Measurements from ENCODE around the gene CLDN2. TPM values are rescaled to one million over a fixed set of nuclear protein-coding genes. Genes with fewer than 3 reads are reported as not detected.

The CLDN2 gene
- total RNA-seq, 6 experiments from 2014 or later = 6.3 to 48.4 (median 18.4) TPM

DNA sequence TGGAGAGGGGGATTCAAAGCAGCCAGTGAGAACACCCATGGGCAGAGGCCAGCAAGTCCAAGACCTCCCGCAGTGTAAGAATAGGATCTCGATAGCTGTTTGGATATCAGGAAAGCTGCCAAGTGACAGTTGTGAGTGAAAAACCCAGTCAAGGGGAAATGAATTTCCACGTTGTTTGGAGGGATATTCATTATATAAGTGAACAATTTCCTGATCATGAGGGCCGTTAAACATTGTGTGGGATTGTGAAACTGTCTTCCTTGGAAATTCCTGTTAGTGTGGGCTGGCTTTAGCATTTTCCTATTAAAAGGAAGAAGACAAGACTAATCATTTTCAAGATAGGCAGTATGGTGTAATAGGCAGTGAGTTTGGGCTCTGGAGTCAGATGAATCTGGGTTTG lies 15.0 kb downstream of the CLDN2 start:
- Histone ChIP-seq H3K27ac (no peak overlapping the region), H3K4me3 (no peak overlapping the region), H3K4me1 (peaks cover 0 to 34% (median 4%) of the 10 kb centered on the region in 4 donors), H3K9me3 (no peaks in the 10 kb centered on the region), H3K36me3 (no peaks in the 10 kb centered on the region), H3K27me3 (no peaks in the 10 kb centered on the region)
- no peak for DNase-seq
- no peak for TF ChIP-seq POLR2A (IDR thresholded peaks at IDR 0.05)
- TF ChIP-seq, protein P1, sequence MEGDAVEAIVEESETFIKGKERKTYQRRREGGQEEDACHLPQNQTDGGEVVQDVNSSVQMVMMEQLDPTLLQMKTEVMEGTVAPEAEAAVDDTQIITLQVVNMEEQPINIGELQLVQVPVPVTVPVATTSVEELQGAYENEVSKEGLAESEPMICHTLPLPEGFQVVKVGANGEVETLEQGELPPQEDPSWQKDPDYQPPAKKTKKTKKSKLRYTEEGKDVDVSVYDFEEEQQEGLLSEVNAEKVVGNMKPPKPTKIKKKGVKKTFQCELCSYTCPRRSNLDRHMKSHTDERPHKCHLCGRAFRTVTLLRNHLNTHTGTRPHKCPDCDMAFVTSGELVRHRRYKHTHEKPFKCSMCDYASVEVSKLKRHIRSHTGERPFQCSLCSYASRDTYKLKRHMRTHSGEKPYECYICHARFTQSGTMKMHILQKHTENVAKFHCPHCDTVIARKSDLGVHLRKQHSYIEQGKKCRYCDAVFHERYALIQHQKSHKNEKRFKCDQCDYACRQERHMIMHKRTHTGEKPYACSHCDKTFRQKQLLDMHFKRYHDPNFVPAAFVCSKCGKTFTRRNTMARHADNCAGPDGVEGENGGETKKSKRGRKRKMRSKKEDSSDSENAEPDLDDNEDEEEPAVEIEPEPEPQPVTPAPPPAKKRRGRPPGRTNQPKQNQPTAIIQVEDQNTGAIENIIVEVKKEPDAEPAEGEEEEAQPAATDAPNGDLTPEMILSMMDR (IDR thresholded peaks at IDR 0.05) = no peak
- 29% methylated on average over 4 of the region's 4 CpGs for WGBS (ENCODE audit: insufficient coverage, low coverage, low lambda C conversion rate, missing lambda C conversion rate)
- intact Hi-C loops (cut with DNase I) = no loop called here
- no peak for ATAC-seq

DNA sequence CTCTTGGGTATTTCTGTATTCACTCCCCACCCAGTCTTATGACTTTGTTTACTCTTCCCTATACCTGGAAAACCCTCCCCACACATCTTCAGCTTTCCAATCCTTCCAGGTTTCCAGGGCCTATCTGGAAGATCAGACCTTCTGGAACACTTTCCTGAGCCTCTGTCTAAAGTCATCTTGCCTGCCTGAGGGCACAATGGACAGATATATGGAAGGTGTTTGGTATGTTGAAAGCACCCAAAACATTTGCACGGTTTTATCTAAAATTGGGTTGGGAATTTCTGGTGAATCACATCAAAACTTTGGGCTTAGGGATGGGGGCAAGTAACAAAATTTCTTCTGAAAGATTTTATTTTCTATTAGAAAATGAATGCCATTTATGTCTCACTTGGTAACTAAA lies 16.0 kb downstream of the CLDN2 start:
- Histone ChIP-seq H3K4me1 (peaks cover 0 to 31% (median 4%) of the 10 kb centered on the region in 4 donors), H3K27ac (no peak overlapping the region), H3K4me3 (no peak overlapping the region), H3K27me3 (no peaks in the 10 kb centered on the region), H3K36me3 (no peaks in the 10 kb centered on the region), H3K9me3 (no peaks in the 10 kb centered on the region)
- intact Hi-C loops (cut with DNase I) = no loop called here
- TF ChIP-seq, protein P1 (IDR thresholded peaks at IDR 0.05) = no peak
- no peak for TF ChIP-seq POLR2A (IDR thresholded peaks at IDR 0.05)
- ATAC-seq (no peak), DNase-seq (no peak)
- WGBS (ENCODE audit: insufficient coverage, low coverage, low lambda C conversion rate, missing lambda C conversion rate) = 41% methylated on average over 1 of the region's 1 CpG

GRCh38 chrX:106939566-106939965 lies 19.4 kb downstream of the CLDN2 start:
- no peak for TF ChIP-seq POLR2A (IDR thresholded peaks at IDR 0.05)
- Histone ChIP-seq H3K4me1 (peaks cover 0 to 8% (median 0%) of the 10 kb centered on the region in 4 donors), H3K4me3 (no peak overlapping the region), H3K27me3 (no peaks in the 10 kb centered on the region), H3K36me3 (no peaks in the 10 kb centered on the region), H3K27ac (no peak overlapping the region), H3K9me3 (no peaks in the 10 kb centered on the region)
- 76% methylated on average over 3 of the region's 3 CpGs for WGBS (ENCODE audit: insufficient coverage, low coverage, low lambda C conversion rate, missing lambda C conversion rate)
- intact Hi-C loops (cut with DNase I) = no loop called here
- ATAC-seq (no peak), DNase-seq (no peak)

- ATAC-seq (no peak), DNase-seq (no peak)
- intact Hi-C loops (cut with DNase I) = no loop called here
- Histone ChIP-seq H3K27me3 (no peaks in the 10 kb centered on the region), H3K9me3 (no peaks in the 10 kb centered on the region), H3K27ac (no peak overlapping the region), H3K4me3 (no peak overlapping the region), H3K36me3 (no peaks in the 10 kb centered on the region), H3K4me1 (peaks cover 0 to 6% (median 0%) of the 10 kb centered on the region in 4 donors)
- TF ChIP-seq POLR2A (IDR thresholded peaks at IDR 0.05) = no peak
- TF ChIP-seq, protein P1 (IDR thresholded peaks at IDR 0.05) = no peak
- WGBS (ENCODE audit: insufficient coverage, low coverage, low lambda C conversion rate, missing lambda C conversion rate) = 76% methylated on average over 1 of the region's 1 CpG
These were observed 19.9 kb downstream of the CLDN2 start for GRCh38 chrX:106940068-106940467.

DNA sequence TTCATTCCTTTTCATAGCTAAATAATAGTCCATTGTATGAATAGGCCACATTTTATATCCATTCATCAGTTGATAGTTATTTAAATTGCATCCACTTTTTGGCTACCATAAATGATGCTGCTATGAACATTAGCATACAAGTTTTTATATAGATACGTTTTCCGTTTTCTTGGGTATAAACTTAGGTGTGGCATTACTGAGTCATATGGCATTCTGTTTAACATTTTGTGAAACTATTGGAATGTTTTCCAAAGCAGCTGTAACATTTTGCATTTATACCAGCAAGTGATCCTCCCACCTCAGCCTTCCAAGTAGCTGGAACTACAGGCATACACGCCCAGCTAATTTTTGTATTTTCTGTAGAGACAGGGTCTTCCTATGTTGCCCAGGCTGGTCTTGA lies 26.3 kb downstream of the CLDN2 start:
- no peak for ATAC-seq
- H3K27me3 ChIP-seq = no peaks in the 10 kb centered on the region
- intact Hi-C loops (cut with DNase I) = no loop called here
- H3K9me3 ChIP-seq = no peaks in the 10 kb centered on the region
- H3K4me3 ChIP-seq = no peak overlapping the region
- DNase-seq = no peak
- no peak for TF ChIP-seq POLR2A (IDR thresholded peaks at IDR 0.05)
- TF ChIP-seq, protein P1 (IDR thresholded peaks at IDR 0.05) = no peak
- no peaks in the 10 kb centered on the region for H3K36me3 ChIP-seq
- WGBS (ENCODE audit: insufficient coverage, low coverage, low lambda C conversion rate, missing lambda C conversion rate) = 60% methylated on average over 3 of the region's 3 CpGs
- H3K27ac ChIP-seq = no peak overlapping the region
- no peaks in the 10 kb centered on the region for H3K4me1 ChIP-seq

Measured in right lobe of liver (tissue), 6 donors.